Caki2 (cell line): ENCODE measurements around the gene GOLGA8R. TPM values are rescaled to one million over a fixed set of nuclear protein-coding genes. Genes with fewer than 3 reads are reported as not detected.
"Not testable (repeated sequence)": the region's sequence is repeated elsewhere in the genome, so short reads cannot be mapped to it uniquely, and the experiment has no call there.

Experiments used
- DNase-seq: peaks from one replicate; pipeline ENCODE4 v3.0.0-alpha.2; 2015; ENCODE audit warnings: low read depth
- in situ Hi-C: cut with HindIII; loops from 2 replicates; pipeline ENCODE4 v1.10.0; 2016; ENCODE audit warnings: low sequenced_read_pairs, low pct_unique_long_range_greater_than_20kb, mixed read lengths
- total RNA-seq: library from RNA; depleted of rRNA; stranded (reverse); fragments of >200 nt; shearing (Covaris generic); gene quantifications from 2 replicates; pipeline ENCODE4 v1.2.3, GENCODE V29; 2014; ENCODE audit warnings: low replicate concordance; rRNA removed

GOLGA8R gene
- 0.57 and 0.90 TPM in 2 replicates for total RNA-seq

GRCh38 chr15:30414160-30414559, at the start of gene GOLGA8R:
GOLGA8R (minus strand) TSS chr15:30414260; CDS start chr15:30414162, 98 bp downstream.
- DNase-seq, in situ Hi-C loops: not testable (repeated sequence)

GRCh38 chr15:30463849-30464248, 49.8 kb upstream of the GOLGA8R start:
- in situ Hi-C loops = not testable (repeated sequence)

DNA sequence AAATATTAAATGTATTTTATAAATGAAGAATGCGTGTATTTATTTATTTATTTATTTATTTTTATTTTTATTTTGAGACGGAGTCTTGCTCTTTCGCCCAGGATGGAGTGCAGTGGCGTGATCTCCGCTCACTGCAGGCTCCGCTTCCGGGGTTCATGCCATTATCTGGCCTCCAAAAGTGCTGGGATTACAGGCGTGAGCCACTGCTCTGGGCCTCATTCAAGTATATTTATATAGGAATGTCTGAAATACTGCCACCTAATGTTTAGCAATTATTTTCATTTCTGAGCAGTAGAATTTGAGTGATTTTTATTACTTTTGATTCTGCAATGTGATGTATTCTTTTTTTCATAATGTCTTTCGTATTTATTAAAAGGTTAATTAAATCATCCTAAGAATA, 48.1 kb upstream of the GOLGA8R start:
- DNase-seq, in situ Hi-C loops: not testable (repeated sequence)

More at GRCh38 chr15:30463849-30464248, 49.8 kb upstream of the GOLGA8R start:
- DNase-seq = not testable (repeated sequence)

DNA sequence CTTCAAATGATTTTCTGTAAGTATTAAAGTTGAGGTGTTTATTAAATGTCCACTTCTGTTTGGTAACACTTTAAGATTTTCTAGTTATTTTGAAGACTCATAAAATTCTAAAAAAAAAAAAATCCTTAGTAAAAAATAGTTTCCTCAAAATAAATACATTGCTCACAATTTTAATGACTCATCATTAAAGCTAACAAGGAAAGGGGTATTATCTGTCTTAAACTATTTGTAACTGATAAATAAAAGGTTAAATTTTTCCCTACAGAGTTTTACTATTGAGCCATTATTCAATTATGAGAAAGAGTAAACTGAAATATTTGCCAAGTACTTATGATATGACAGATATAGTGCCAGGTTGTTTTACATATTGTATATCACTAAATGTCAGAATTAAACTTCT, 38.6 kb upstream of the GOLGA8R start:
- DNase-seq, in situ Hi-C loops: not testable (repeated sequence)

DNA sequence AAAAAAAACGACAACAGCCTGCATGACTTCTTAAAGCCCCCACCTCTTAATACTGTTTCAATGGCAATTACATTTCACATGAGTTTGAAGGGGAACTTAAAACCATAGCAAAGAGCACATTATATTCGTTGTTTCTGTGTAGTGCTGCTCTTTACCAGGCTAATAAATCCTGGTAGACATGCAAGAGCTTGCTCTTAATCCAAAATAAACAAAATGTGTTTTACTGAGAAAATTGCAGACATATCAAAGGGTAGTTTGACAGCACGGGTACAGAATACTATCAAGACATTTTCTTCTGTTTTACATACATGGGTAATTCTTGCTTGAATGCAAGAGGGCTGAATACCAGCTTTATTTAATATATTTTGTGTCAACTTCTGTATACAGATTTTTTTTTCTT, 24.3 kb upstream of the GOLGA8R start:
- in situ Hi-C loops, DNase-seq: not testable (repeated sequence)

- in situ Hi-C loops, DNase-seq: not testable (repeated sequence)
These were observed 21.8 kb upstream of the GOLGA8R start for GRCh38 chr15:30435878-30436277.

DNA sequence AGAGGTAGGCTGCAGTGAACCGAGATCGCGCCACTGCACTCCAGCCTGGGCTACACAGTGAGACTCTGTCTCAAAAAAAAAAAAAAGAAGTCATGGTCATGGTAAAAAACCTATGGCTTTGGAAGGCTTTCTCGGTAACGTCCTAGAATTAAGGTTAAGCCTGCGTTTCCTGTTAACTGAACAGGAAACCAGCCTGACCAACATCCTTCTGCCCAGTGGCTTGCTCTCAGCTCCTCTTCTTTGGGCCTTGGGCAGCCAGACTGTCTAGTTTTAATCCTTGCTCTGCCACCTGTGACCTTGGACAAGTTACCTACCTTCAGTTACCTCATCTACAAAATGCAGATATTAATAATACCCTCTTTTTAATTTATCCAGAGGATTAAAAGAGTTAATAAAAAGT, 6.7 kb upstream of the GOLGA8R start:
- in situ Hi-C loops, DNase-seq: not testable (repeated sequence)

DNA sequence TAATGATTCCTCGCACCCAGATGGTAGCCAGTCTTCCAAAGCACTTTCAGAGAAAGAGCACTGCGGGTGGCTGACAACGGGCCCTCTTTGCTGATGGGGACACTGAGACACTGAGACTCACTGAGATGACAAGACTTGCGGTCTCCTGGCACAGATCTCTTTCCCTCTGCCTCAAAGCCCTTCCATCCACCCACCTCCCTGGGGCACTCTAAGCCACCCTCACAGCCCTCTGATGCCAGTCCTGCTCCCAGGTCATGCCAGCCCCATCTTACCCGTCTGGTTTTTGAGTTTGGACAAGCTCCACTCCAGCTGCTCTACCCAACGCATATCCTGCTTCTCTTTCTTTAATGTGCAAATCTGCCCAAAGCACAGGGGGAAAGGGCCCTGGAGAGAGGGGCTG, 6.4 kb downstream of the GOLGA8R start:
- DNase-seq, in situ Hi-C loops: not testable (repeated sequence)

DNA sequence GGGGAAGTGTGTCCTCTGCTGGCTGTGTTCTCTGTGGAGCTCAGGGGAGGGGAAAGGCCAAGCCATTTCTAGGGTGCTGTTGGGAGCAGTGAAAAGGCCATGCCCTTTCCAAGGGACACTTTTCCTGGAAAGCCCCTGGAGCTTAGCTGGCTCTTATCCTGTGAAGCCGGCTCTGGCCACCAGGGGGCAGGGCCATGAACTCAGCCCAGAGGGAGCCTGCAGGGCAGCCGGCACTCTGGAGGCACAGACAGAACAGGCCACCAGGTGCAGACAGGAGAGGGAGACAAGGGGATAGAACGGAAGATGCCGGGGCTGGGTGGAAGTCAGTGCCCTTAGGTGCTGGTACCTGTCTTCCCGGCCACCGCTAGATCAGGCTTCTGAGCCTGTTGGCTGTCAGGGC, 15.1 kb downstream of the GOLGA8R start:
- DNase-seq, in situ Hi-C loops: not testable (repeated sequence)

DNA sequence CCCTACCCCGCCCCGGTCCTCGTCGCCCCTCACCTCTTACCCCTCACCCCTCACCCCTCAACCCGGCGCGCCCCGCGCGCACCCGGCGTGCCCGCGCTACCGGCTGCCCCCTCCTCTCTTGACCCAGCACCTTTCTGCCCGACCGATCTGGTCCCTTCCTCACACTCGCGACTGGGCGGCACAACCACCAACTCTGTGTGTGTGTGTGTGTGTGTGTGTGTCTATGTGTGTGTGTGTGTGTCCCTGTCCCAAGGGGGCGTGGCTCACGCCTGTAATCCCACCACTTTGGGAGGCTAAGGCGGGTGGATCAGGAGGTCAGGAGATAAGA, 20.4 kb downstream of the GOLGA8R start:
- DNase-seq, in situ Hi-C loops: not testable (repeated sequence)

GRCh38 chr15:30392766-30393663, 21.0 kb downstream of the GOLGA8R start, which contains the start of gene CHRFAM7A:
CHRFAM7A (minus strand) TSS chr15:30393540; CDS start chr15:30383351, 10,189 bp downstream.
- in situ Hi-C loops, DNase-seq: not testable (repeated sequence)

- in situ Hi-C loops, DNase-seq: not testable (repeated sequence)
These were observed 27.7 kb downstream of the GOLGA8R start for GRCh38 chr15:30386318-30386887.

DNA sequence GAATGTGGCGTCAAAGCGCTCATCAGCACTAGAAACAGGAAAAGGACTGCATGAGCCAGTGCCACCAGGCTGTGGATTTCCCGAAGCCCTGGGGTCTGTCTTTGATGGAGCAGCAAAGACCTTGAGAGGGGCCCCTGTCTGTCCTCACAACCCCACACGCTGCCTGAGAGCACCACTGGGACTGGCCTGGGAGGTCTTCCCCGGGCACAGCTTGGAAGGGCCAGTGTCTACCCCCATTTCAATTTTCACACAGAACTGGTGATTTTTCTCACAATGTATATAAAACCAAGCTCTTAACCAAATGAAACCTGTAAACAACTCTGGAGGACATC, 37.0 kb downstream of the GOLGA8R start:
- in situ Hi-C loops, DNase-seq: not testable (repeated sequence)

- DNase-seq, in situ Hi-C loops: not testable (repeated sequence)
These were observed 37.5 kb downstream of the GOLGA8R start for GRCh38 chr15:30376375-30377081.

- in situ Hi-C loops, DNase-seq: not testable (repeated sequence)
These were observed 38.2 kb downstream of the GOLGA8R start for GRCh38 chr15:30375872-30376271.

DNA sequence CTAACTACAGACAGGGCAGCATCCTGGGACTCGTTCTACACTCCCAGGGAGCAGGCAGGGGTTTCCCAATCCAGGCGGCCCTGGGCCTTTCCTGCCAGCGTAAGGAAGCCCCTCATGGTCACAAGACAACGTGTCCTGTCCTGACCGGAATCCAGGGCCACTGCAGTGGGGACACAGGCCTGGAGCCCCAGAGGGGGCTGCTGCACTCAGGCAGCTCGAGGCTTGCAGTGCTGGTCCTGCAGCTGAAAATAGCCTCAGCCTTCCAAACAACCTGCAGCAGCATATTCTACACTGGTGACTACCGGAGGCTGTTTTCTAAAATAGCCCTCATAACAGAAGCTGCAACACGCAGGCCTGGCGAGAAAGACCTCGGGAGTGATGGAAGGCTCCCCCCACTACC, 39.2 kb downstream of the GOLGA8R start:
- DNase-seq, in situ Hi-C loops: not testable (repeated sequence)

DNA sequence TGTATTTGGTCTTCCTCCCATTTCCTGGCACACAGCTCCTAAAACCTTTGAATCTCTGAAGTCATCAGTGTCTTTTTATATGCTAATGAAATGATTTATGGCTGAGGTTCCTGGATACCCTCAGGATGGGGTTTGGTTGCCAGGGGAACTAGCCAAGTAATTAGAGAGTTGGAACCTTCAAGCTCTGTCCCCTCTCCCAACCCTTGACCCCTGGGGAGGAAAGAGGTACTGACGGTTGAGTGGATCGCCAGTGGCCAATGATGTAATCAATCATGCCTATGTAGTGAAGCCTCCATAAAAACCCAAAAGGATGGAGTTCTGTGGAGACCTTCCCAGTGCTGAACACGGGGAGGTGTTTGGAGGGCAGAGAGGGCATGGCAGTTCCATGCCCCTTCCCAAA, 45.8 kb downstream of the GOLGA8R start:
- in situ Hi-C loops = not testable (repeated sequence)

DNA sequence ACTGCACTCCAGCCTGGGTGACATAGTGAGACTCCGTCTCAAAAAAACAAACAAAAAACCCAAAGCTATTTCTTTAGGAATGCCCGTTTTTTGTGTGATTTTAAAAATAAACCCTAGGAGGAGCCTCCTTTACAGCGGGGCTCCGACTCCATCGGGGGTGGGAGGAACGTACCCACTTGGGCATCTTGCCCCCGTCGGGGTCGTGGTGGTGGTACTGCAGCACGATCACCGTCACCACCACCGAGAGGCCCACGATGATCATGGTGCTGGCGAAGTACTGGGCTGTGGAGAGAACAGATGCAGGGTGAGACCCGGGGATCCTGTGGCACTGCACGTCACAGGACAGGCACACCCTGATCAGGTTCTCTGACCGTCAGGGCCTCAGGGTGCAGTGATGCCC, 46.8 kb downstream of the GOLGA8R start:
- in situ Hi-C loops, DNase-seq: not testable (repeated sequence)

More for the DNA sequence above, 45.8 kb downstream of the GOLGA8R start:
- DNase-seq = not testable (repeated sequence)

GRCh38 chr15:30361404-30361803, 52.7 kb downstream of the GOLGA8R start:
- DNase-seq, in situ Hi-C loops: not testable (repeated sequence)
